Thymus (tissue), 11 donors: ENCODE results near the gene RADIL. TPM values are rescaled to one million over a fixed set of nuclear protein-coding genes. Genes with fewer than 3 reads are reported as not detected.

Experiments used
- DNase-seq, 9 donors: peaks; one replicate each; pipeline ENCODE4 v3.0.0-alpha.2; 2013; ENCODE audit warnings: low spot score in 9 of 9, low read depth in 6 of 9, missing footprints in 1 of 9
- H3K27ac ChIP-seq, 2 donors: one replicate each; pipeline ENCODE4 v1.5.1; 2013; ENCODE audit warnings: control low read depth in 1 of 2, low read depth in 1 of 2, low read length in 1 of 2, mild to moderate bottlenecking in 1 of 2, moderate library complexity in 1 of 2
- H3K27me3 ChIP-seq, 2 donors: one replicate each; pipeline ENCODE4 v1.5.1; 2013; ENCODE audit warnings: low read length in 1 of 2; ENCODE audit not compliant: control insufficient read depth in 2 of 2, insufficient read depth in 1 of 2
- H3K36me3 ChIP-seq, 2 donors: one replicate each; pipeline ENCODE4 v1.5.1; 2013; ENCODE audit warnings: low read length in 1 of 2, mild to moderate bottlenecking in 1 of 2, moderate library complexity in 1 of 2; ENCODE audit not compliant: control insufficient read depth in 2 of 2, insufficient read depth in 2 of 2
- H3K4me1 ChIP-seq, 2 donors: one replicate each; pipeline ENCODE4 v1.5.1; 2013; ENCODE audit warnings: low read length in 2 of 2; ENCODE audit not compliant: control insufficient read depth in 2 of 2, insufficient read depth in 2 of 2
- H3K4me3 ChIP-seq, 2 donors: one replicate each; pipeline ENCODE4 v1.5.1; 2013; ENCODE audit warnings: low read length in 2 of 2, control low read depth in 1 of 2, mild to moderate bottlenecking in 1 of 2
- H3K9me3 ChIP-seq, 2 donors: one replicate each; pipeline ENCODE4 v1.5.1; 2013; ENCODE audit warnings: low read length in 1 of 2, mild to moderate bottlenecking in 1 of 2; ENCODE audit not compliant: control insufficient read depth in 2 of 2, insufficient read depth in 1 of 2
- WGBS: extraction: QIAGEN DNeasy Blood & Tissue Kit; methylation state at CpG from one replicate; pipeline ENCODE4 v1.1.7; 2013; 5-methylcytosine and 5-hydroxymethylcytosine counted together
- polyA plus RNA-seq: library from polyadenylated mRNA; stranded (reverse); fragments of 200-250 nt; gene quantifications from one replicate; pipeline ENCODE4 v1.2.3, GENCODE V29; 2013
- total RNA-seq: library from RNA; stranded (reverse); fragments of 120-200 nt; gene quantifications from one replicate; pipeline ENCODE4 v1.2.4, GENCODE V29; 2013
- donor health status: healthy.

Gene RADIL
- total and polyA plus RNA-seq, 2 donors, result 0.19 to 0.91 TPM

DNA sequence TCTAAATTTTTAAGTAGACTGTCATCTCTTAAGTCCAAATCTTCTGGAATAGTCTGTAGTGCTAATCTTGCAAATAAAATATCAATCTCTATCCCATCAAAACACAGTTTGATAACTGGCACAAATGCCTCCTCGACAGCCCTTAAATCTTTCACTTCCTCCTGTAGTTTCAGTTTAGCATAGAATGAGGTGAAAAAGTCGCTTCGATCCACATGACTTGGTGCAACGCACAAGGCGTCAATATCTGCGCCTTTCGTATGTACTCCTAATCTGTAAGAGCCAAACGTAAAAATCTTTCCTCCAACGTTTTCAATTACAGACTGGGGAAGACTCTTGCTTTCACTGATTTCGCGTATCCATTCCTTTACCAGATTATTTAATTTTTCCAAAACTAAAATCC lies 22.3 kb downstream of the RADIL start:
- no peak for DNase-seq
- H3K4me3 ChIP-seq, result peak overlapping the region; percentile 33 to 55
- 89% methylated on average over 11 of the region's 11 CpGs for WGBS

DNA sequence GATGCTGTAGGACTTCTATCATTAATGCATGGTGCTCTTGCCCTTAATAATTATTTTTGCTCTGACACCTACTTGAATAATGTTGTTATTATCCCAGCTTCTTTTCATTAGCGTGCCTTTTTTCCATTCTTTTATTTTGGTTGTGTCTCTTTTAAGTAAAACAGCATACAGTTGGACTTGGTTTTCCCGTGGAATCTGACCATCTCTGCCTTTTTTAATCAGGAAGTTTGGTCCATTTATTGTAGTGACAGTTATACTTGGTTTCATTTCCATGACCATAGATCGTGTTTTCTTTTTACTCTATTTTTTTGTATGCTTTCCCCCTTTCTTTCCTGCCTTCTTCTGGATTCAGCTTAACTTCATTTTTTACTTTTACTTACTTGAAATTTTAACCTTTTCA lies 26.3 kb downstream of the RADIL start:
- DNase-seq, result no peak
- Histone ChIP-seq H3K4me1 (peaks cover 0 to 2% of the 10 kb centered on the region in 2 donors), H3K27ac (no peak overlapping the region), H3K9me3 (peaks cover 4 to 10% of the 10 kb centered on the region in 2 donors), H3K36me3 (no peaks in the 10 kb centered on the region), H3K4me3 (no peak overlapping the region), H3K27me3 (peaks cover 3 to 18% of the 10 kb centered on the region in 2 donors)
- WGBS, result 73% methylated on average over 3 of the region's 3 CpGs

More for the DNA sequence above, 22.3 kb downstream of the RADIL start:
- H3K36me3 ChIP-seq, result no peaks in the 10 kb centered on the region
- H3K9me3 ChIP-seq, result peaks cover 4 to 13% of the 10 kb centered on the region in 2 donors
- peaks cover 5 to 21% of the 10 kb centered on the region in 2 donors for H3K27me3 ChIP-seq
- no peak overlapping the region for H3K27ac ChIP-seq
- H3K4me1 ChIP-seq, result peaks cover 0 to 2% of the 10 kb centered on the region in 2 donors

DNA sequence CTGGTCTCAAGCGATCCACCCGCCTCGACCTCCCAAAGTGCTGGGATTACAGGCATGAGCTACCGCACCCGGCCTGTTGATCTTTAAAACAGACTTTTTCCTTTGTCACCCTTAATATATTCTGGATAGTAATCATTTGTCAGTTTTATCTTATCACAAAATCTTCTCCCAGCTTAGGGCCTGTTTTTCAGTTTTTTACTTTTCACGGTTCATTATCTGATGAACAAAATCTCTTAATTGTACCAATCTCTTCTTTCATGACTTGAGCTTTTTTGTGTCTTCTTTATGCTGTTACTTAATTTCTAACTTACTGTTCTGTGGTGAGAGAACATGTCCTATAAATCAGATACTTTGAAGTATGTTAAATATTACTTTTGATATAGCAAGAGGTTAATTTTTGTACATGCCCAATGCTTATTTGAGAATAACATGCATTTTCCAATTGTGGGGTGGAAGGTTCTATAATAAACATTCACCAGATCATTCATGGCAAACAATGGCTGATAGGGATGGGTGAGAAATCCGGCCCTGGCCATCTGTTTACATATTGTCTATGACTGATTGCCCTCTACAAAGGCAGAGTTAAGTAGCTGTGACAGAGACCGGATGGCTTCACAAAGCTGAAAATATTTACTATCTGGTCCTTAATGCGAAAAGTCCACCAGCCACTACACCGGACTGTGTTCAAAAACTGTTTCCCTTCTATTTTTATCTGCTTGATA lies 27.0 kb downstream of the RADIL start:
- DNase-seq, result no peak
- WGBS, result 93% methylated on average over 10 of the region's 10 CpGs
- Histone ChIP-seq H3K36me3 (no peaks in the 10 kb centered on the region), H3K27me3 (peaks cover 1 to 11% of the 10 kb centered on the region in 2 donors), H3K4me1 (no peaks in the 10 kb centered on the region), H3K4me3 (no peak overlapping the region), H3K27ac (no peak overlapping the region), H3K9me3 (peaks cover under 1 to 3% of the 10 kb centered on the region in 2 donors)

DNA sequence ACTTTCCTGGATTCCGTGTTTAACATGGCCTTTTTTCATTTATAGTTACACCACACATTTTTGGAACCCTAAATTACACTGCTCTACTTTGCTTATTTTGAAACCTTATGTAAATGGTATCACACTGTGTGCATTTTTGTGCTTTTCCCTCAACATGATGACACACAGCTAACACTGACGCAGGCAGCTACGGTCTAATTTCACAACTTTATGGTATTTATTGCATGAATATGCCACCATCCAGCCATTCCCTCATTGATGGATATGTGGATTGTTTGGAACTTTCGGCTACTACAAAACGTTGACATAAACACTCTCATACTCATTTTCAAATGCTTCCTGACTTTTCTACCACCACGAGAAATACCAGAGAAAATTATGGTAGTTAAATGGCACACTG lies 28.6 kb downstream of the RADIL start:
- H3K9me3 ChIP-seq, result no peaks in the 10 kb centered on the region
- H3K4me1 ChIP-seq, result no peaks in the 10 kb centered on the region
- no peaks in the 10 kb centered on the region for H3K36me3 ChIP-seq
- DNase-seq, result no peak
- H3K4me3 ChIP-seq, result no peak overlapping the region
- 91% methylated on average over 6 of the region's 6 CpGs for WGBS
- no peak overlapping the region for H3K27ac ChIP-seq
- peaks cover 0 to 2% of the 10 kb centered on the region in 2 donors for H3K27me3 ChIP-seq

DNA sequence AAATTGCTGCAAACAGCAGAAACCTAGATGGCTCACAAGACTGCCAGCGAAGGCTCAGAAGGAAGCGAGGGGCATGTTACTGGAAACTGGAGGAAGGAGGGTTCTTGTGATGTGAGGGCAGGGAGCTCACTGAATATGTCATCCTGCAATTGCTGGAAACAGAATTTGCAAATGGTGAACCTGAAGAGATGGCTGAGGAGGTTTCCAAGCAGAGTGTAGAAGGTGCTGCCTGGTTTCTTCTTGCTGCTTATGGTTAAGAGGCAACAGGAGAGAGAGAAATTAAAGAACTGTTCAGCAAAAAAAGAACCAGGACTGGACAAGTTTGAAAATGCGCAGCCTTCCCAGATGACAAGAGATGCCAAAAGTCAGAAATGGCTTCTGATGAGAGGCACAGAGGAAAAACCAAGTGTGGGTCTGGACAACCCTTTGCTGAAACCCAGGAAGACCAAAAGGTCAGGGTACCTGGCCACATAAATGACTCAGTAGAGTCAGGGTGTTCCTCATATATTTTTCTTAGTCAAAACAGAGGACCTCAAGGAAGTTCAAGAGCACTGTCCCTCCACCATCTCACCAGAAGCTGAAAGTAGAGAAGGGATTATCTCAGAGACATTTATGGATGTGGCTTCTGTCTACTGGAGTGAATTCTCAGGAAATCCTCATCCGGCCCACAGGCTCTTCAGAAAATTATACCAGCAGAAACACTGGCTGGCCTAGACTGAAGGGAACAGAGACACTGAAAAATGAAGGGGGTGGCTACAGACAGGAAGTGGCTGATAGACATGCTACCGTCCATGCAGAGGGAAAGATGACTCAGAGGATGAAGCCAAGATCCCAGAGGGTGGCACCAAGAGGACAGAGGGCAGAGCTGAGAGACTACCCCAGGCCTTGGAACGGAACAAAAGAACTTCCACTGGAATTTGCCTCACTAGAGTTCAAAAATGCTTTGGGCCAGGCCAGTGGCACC lies 31.8 kb downstream of the RADIL start:
- no peak for DNase-seq
- Histone ChIP-seq H3K27ac (no peak overlapping the region), H3K9me3 (no peaks in the 10 kb centered on the region), H3K4me1 (no peaks in the 10 kb centered on the region), H3K27me3 (no peaks in the 10 kb centered on the region), H3K36me3 (no peaks in the 10 kb centered on the region), H3K4me3 (no peak overlapping the region)
- 85% methylated on average over 6 of the region's 6 CpGs for WGBS

DNA sequence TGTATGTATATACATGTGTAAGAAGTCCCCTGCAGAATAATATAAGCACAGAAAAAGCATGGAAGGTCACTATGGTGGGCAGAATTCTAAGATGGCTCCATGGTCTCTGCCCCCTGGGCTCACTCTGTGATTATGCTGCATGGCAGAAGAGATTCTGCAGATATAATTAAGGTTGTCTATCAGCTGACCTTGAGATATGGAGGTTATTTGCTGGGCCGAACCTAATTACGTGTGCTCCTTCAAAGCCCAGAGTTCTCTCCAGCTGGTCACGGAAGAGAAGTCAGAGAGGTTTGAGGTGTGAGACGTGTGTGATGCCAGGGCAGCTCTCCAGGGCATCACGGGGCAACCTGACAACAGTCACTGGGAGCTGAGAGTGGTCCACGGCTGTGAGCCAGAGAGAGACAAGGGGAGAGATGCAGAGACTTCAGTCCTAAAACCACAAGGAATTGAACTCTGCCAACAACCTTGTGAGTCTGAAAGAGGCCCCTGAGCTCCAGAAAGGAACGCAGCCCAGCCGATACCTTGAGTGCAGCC lies 33.2 kb downstream of the RADIL start:
- no peaks in the 10 kb centered on the region for H3K4me1 ChIP-seq

DNA sequence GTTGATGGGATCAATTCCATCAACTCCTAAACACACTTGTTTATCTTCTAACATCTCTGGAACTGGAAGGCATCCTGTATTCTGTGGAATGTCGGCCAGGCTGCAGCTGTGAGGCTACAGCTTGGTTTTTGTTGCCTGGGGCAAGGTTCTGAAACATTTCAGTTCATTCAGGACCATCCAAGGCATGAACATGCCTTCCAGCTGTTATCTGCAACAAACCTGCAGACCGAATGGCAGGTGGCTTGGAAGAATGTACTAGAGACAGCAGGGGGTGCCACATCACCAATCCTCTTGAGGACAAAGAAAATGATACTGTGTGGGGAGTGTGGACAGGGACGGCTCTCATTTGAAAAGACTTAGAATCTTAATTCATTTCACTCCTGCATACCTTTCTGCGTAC lies 34.1 kb downstream of the RADIL start:
- no peaks in the 10 kb centered on the region for H3K4me1 ChIP-seq
- no peaks in the 10 kb centered on the region for H3K9me3 ChIP-seq
- peak in 2 of 9 donors; percentile 21 to 35 for DNase-seq
- H3K36me3 ChIP-seq, result no peaks in the 10 kb centered on the region
- H3K4me3 ChIP-seq, result no peak overlapping the region
- H3K27me3 ChIP-seq, result peaks cover 0 to 4% of the 10 kb centered on the region in 2 donors
- WGBS, result 54% methylated on average over 4 of the region's 4 CpGs
- H3K27ac ChIP-seq, result no peak overlapping the region

More for the DNA sequence above, 33.2 kb downstream of the RADIL start:
- peaks cover 0 to 4% of the 10 kb centered on the region in 2 donors for H3K27me3 ChIP-seq
- no peak for DNase-seq
- no peaks in the 10 kb centered on the region for H3K36me3 ChIP-seq
- H3K27ac ChIP-seq, result no peak overlapping the region
- H3K4me3 ChIP-seq, result no peak overlapping the region
- WGBS, result 96% methylated on average over 8 of the region's 8 CpGs
- no peaks in the 10 kb centered on the region for H3K9me3 ChIP-seq

DNA sequence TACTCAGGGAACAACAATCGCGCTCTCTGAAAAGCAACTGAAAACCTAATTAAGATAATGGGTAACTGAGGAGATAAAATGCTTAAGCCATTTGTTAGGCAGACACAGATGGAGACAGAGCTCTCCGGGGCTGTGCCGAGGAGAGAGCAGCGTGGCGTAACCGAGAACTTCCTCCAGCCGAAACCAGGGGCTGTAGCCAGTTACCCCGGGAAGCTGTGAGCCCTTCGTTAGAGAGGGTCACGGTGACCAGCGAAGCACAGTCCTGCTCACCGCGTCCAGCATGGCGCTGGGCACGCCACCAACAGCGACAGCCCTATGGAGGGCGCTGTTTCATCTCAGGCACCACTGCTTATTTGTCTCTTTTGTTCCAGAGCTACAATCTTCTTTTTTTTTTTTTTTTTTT lies 37.8 kb downstream of the RADIL start:
- Histone ChIP-seq H3K4me1 (no peaks in the 10 kb centered on the region), H3K9me3 (no peaks in the 10 kb centered on the region), H3K4me3 (no peak overlapping the region), H3K27me3 (peaks cover 0 to 4% of the 10 kb centered on the region in 2 donors), H3K36me3 (no peaks in the 10 kb centered on the region), H3K27ac (no peak overlapping the region)
- 42% methylated on average over 18 of the region's 18 CpGs for WGBS
- DNase-seq, result no peak
